HG02870 (cell line): ENCODE measurements around the gene CYP1A2.
"Not testable (repeated sequence)": the region's sequence is repeated elsewhere in the genome, so short reads cannot be mapped to it uniquely, and the experiment has no call there.

Experiments used
- ATAC-seq: cut with Tn5 transposase; IDR thresholded peaks from one replicate; pipeline ENCODE4 v1.9.1; 2021; ENCODE audit warnings: mild to moderate bottlenecking, moderate library complexity; ENCODE audit not compliant: unreplicated experiment

CYP1A2 gene

DNA sequence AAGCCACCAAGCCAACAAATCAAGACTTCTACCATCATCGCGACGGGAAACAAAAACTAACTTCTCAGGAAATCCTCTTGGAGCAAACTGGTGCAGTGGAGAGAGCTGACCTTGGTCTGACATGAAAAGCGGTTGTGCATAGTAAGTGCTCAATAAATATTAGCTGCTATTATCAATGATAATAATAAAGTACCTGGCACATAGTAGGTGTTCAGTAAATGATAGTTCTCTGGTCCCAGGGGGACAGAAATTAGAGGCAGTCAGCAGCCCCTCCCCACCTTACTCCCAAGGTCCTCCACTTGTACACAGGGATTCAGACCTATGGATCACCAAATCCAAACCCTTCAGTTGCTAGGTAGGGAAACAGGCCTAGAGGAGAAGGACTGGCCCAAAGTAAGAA lies 27.2 kb downstream of the CYP1A2 start:
- ATAC-seq = no peak

DNA sequence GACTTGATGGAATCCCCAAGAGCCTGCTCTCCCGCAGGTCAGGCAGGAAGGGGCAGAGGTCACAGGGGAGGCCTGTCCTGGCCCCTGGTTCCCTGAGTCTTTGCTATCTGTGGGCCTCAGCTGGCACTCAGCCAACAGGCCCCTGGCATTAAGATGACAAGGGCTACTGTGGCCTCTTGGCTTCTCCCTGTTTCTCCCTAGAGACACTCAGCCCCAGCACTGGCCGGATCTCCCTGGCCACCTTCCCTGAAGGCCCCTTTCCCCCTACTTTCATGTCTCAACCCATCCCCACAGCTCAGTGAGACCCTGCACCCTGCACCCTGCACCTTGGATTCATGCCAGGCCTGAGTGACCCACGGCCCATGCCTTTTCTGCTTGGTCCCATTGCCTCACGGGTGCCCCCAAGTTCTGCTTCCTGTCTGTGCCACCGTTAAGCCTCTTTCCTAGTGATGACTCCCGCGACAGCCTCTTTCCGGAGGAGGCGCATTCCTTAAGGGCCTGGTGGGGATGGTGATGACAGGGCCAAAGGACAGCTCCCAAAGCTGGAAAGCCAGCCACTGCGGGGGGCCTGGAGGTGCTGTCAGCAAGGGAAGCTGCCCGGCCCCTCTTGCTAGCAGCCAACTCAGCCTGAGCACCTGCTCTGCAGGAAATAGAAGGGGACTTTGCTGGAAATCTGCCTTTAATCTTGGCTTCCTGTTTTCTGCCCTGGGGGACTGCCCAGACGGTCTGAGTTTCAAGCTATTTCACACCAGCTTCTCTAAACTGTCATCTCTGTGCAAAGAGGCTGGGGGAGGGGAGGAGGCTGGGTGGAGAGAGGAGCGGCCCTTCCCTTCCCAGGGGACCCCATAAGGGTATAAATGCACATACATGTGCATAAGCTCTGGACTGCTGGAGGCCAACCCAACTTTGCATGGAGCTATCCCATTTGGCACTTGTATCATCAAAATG lies 28.4 kb downstream of the CYP1A2 start:
- peak; percentile 38 for ATAC-seq

- no peak for ATAC-seq
These were observed 29.3 kb downstream of the CYP1A2 start for GRCh38 chr15:74777769-74778598.

DNA sequence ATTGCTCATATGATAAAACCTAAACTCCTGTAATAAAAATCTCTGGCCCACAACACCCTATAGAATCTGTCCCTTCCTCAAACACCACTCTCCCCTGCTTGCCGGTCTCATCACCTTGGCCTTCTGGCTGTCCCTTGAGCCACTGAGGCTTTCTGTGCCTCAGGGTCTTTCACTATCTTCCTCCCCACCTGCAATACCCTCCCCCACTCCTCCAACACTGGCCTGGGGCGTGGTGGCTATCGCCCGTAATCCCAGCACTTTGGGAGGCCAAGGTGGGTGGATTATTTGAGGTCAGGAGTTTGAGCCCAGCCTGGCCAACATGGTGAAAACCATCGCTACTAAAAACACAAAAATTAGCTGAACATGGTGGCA lies 29.9 kb downstream of the CYP1A2 start:
- ATAC-seq = no peak

DNA sequence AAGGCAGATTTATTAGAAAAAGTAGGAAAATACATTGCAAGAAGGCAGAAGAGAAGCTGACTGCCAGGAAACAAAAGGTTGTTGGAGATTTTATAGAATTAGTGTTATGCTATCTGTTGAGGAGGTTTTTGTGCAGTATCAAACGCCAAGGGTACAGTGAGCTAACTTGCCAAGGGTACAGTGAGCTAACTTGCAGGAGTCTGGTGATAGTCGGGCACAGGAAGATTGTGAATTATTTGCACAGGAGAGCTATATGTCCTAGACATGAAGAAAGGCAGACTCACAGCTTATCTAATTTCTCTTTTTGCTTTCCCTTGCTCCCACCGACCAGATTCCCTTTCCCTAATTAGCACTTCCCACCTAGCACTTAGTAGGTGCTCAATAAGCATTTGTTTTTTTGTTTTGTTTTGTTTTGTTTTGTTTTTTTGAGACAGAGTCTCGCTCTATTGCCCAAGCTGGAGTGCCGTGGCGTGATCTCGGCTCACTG lies 30.6 kb downstream of the CYP1A2 start:
- no peak for ATAC-seq

- ATAC-seq = no peak
These were observed 32.1 kb downstream of the CYP1A2 start for GRCh38 chr15:74780523-74781430.

DNA sequence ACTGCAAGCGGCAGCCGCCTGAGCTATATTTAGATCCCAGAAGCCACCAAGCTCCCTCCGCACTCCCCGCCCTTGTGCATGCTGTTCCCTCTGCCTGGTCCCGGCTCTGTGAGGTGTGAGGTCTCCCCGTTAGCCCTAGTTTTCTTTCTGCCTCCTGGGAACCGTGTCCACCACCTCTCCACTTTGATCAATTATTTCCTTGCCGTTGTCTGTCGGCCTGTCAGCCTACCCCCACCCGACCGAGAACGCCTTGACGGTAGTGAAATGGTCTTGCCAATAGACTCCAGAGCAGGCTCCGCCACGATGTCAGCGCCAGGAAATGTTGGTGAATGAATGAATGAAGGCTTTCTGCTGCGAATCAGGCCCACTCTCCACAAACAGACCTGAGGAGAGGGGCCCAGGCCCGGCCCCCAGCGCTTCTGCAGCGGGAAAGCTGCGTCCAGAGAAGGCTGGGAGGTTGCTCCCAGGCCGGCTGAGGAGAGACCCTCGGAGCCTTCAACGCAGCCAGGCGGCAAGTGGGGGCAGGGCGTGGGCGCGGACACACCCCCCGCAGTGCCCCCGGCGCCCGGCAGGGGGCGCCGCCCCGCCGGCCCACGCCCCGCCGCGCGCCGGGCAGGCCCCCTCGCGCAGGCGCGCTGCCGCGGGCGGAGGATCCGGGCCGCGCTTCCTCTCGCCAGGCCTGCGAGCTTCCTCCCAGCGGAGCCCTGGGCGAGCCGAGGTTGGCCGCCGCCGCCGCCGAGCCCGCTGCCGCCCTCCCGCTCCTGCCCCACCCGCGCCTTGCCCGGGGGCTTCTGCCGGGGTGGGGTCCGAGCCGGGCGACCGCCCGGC lies 33.0 kb downstream of the CYP1A2 start, which contains the start of gene CSK:
TSS of gene CSK (plus strand) at position 650 of the 828 bp plus-strand sequence. CDS start 16,218 bp downstream, outside the sequence.
- peak; percentile 23 for ATAC-seq

- ATAC-seq = peak; percentile 1
These were observed 33.8 kb downstream of the CYP1A2 start for GRCh38 chr15:74782259-74783071.

DNA sequence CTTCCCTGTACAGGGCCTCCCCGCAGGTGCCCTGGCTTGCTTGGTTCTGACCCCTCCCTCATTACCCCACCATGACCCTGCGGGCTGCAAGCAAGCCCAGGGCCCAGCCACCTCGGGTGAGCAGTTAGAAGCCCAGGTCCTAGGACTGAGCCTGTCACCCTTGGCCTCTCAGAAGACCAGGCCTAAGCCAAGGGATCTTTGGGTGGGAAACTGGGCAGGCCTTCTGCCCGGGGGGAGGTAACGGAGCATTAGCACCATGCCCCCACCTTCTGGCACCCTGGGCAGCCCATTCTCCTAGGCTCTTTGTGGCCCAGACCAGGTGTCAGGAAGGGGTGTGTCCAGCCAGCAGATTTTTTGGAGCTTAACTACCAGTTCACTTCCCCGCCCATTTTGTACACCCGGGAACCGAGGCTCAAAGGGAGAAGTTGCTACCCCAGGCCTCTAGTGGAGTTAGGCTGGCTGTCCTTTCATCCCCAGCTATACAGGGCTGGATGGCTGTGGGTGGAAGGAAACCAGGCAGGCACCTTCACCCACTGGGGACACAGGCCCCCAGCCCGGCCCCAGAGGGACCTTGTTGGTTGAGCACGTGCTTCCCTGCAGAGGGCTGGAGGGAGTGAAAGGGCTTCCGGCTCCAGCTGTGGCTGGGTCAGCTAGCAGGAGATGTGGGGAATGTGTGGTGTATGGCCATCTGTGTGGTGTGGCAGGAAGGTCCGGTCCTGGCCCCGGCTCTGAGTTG lies 34.6 kb downstream of the CYP1A2 start:
- no peak for ATAC-seq

- ATAC-seq = no peak
These were observed 35.1 kb downstream of the CYP1A2 start for GRCh38 chr15:74783808-74784175.

DNA sequence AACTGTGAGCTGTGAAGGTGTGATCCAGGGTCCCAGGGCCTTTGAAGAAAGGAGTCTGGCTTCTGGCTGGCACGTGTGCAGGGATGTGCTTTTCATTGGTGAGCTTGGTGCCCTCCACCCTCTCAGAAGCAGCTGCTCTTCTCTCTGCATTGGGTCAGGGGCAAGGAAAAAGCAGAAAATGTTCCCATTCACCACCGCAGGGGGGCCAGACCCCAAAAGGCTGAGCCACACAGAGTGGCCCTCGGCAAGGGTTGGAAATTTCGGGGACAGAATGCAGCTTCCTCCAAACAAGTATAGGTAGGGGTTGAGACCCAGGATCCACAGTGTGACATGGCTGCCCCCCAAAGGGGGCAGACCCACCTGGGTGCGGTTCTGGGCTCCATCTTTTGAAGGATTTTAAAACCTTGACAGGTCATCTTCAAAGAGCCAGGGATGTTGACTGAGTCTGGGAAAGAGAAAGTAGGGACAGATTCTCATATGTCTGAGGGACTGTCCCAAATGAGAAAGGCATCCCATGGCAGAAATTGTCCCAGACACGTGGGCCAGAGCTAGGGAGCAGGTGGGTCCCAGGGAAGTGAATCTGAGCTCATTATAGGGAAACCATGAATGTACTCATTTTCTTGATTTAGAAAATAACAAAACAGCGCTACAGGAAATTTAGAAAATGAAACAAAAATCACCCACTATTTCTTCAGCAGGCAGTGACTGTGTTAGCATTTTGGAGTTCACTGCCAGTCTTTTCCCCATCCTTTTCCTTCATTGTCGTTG lies 36.0 kb downstream of the CYP1A2 start:
- no peak for ATAC-seq

DNA sequence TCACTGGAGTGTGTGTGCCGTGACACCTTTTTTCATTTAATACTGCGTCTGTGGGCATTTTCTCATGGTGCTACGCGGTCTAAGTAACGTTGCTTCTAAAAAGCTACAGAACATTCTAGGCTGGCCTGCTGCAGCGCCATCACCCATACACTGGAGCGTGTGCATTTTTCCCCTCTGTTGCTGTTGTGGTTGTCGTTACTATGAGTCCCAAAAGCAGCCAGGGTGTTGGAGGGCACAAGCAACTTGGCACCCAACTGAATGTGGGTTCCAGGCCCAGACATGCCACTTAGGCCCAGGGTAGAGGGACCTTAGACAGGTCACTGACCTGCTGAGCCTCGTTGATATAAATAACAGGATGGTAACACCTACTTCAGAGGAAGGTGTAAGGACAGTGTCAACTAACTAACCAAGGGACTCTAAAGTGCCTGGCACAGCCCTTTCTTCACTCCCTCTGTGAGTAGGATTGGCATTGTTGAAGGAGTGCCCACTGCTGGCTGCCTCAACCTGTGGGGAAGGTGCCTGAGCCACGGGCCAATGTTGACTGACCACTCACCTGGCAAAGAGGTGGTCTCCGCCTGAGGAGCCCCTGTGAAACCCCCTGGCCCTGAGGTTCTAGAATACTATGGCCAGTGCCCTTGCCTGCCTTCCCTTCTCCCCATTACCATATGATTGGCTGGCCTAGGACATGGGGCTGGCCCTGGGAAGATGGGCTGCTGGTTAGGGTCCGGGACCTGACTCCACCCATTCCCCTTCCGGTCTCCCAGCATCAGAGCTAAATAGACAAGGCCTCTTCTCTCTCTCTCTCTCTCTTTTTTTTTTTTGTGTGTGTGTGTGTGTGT lies 36.8 kb downstream of the CYP1A2 start:
- no peak for ATAC-seq

- ATAC-seq = not testable (repeated sequence)
These were observed 37.4 kb downstream of the CYP1A2 start for GRCh38 chr15:74786081-74786480.

GRCh38 chr15:74786551-74787165 lies 38.0 kb downstream of the CYP1A2 start:
- ATAC-seq = no peak

DNA sequence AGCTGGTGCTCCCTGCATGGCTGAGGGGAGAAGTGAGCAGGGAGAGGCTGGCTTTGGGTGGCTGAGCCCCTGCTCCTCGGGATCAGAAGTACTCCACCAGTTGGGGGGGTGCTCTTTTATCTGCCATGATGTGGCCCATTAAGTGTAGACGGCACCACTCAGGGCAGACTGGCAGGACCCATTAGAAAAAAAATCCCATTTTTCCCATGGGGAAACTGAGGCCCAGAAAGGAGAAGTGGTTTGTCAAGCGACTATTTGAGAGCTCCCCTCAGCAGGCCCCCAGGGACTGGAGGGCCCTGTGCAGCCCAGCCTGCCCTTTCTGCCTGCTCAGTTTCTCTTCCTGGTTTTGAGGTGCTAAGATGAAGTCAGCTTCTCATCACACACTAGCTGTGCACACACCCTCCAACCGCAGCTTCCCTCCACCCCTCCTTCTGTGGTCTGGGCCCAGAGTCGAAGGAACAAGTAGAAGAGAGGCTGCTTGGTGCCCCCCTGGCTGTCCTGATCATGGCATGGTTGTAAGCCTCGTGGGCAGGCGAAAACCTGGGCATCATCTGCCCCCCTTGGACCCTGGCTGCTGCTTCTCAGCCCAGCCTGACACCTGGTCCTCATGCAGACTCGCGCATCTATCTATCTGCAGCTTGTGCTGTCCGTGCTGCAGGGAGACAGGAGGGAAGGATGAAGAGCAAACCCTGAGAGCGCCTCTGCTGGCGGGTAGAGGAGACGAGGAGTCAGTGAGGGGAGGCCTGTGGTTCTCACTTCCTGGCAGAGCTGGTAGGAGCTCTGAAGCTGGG lies 38.8 kb downstream of the CYP1A2 start:
- ATAC-seq = peak; percentile 49
